GM21786 (cell line): Measurements from ENCODE around the gene SERTAD1.

ENCODE experiments used
- ATAC-seq: cut with Tn5 transposase; IDR thresholded peaks from one replicate; pipeline ENCODE4 v1.9.1; 2021; ENCODE audit not compliant: unreplicated experiment

The SERTAD1 gene

GRCh38 chr19:40380199-40381037 lies 45.4 kb downstream of the SERTAD1 start:
- ATAC-seq, result no peak

GRCh38 chr19:40379446-40380198 lies 46.2 kb downstream of the SERTAD1 start:
- no peak for ATAC-seq

DNA sequence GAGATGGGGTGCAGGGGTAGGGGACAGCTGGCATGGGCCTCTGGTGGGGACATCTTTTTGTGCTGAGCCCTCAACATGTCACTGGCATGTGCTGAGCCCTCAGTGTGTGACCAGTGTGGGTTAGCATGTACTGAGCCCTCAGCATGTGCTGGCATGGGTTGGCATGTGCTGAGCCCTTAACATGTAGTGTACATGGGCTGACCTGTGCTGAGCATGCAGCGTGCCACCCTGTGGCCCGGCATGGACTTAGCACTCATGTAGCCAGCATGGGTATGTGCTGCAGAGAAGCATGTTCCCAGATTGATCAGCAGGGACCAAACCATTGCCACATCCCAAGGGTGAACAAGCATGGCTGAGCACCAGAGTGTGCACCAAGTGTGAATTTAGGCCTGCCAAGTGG lies 47.3 kb downstream of the SERTAD1 start:
- no peak for ATAC-seq

DNA sequence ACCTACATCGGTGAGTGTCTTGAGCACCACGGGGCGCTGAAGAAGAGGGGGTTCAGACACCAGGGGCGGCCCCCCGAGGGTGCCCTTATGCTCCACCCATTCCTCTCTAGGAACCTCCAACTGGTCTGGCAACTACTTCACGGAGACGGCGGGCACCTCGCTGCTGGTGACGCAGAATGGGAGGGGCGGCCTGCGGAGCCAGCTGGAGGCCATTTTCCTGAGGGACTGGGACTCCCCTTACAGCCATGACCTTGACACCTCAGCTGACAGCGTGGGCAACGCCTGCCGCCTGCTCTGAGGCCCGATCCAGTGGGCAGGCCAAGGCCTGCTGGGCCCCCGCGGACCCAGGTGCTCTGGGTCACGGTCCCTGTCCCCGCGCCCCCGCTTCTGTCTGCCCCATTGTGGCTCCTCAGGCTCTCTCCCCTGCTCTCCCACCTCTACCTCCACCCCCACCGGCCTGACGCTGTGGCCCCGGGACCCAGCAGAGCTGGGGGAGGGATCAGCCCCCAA lies 47.9 kb downstream of the SERTAD1 start:
- ATAC-seq, result no peak

DNA sequence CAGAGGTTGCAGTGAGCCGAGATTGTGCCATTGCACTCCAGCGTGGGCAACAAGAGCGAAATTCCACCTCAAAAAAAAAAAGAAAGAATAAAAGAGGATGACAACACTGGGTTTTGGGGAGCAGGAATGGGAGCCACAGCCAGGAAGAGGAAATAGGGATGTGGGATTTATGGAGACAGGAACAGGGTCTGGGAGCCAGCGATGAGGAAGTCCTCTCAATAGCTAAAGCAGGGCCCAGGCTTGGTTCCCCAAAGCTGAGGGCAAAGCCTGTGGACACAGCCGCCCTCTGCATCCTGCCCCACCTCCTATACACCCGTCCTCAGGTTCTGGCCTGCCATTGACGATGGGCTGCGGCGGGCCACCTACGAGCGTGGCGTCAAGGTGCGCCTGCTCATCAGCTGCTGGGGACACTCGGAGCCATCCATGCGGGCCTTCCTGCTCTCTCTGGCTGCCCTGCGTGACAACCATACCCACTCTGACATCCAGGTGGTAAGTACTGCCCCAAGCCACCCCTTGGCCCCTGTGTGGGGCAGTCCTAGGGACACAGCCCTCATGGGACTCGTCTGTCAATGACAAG lies 49.4 kb downstream of the SERTAD1 start:
- ATAC-seq, result no peak

DNA sequence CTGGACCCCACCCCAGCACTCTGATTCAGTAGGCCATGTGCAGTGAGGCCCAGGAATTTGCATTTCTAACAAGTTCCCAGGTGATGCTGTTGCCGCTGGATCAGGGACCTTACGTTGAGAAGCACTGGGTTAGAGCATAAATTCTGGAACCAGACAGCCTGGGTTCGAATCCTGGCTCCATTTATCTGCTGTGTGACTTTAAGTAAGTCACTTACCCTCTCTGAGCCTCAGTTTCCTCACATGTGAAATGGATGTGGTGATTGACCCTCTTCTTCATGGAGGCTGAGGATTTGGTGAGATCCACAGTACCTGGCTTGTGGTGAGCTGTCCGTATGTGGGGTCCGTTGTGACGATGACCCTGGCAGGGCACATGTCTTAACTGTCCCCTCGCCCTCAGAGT lies 51.7 kb downstream of the SERTAD1 start:
- ATAC-seq, result no peak

GRCh38 chr19:40371802-40372122 lies 54.0 kb downstream of the SERTAD1 start:
- no peak for ATAC-seq
